GM12864 (cell line): ENCODE results near the gene ZNF358.

Source experiments
- DNase-seq: peaks from one replicate; pipeline ENCODE4 v3.0.0-alpha.2; 2011; ENCODE audit warnings: low read depth
- H3K4me3 ChIP-seq: 2 replicates; pipeline ENCODE4 v1.5.1; 2011; ENCODE audit warnings: mild to moderate bottlenecking, low read depth, low read length, control low read depth
- CTCF ChIP-seq: IDR thresholded peaks from 2 replicates; pipeline ENCODE4 v1.5.1; 2011; ENCODE audit warnings: low read depth, mild to moderate bottlenecking, moderate library complexity, low read length, control low read depth, inconsistent platforms; ENCODE audit errors: missing control alignments

ZNF358 gene

DNA sequence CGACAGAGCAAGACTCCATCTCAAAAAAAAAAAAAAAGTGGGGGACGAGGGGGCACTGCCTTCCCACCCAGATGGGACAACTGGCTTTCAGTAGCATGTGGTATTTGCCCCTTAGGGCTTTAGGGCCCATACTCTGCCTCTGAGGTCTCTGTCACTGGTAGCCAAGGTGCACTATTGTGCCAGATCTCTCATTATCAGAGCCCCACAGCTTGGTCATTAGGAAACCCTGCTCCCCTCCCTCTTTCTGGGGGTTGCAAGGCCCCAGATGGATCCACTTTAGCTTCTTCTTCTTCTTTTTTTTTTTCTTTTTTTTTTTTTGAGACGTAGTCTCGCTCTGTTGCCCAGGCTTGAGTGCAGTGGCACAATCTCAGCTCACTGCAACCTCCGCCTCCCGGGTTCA is 11.2 kb upstream of the ZNF358 start:
- no peak for DNase-seq
- H3K4me3 ChIP-seq: no peak overlapping the region
- no peak for TF ChIP-seq CTCF

DNA sequence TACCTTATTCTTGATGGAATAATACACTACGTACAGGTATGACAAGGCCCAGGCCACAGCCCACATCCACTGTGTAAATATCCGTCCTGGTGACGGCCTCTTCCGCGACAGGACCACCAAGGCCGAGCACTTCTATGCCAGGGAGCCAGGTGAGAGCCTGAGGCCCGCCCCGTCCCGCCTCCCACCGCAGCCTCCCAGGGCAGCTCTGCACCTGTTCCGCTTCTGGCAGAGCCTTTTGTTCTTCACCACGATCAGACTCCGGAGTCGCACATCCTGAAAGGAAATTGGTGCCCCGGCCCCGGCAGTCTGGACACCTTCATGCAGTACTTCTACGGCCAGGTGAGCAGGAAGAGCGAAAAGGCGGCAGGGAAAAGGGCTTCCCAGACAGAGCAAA is 10.6 kb upstream of the ZNF358 start:
- no peak overlapping the region for H3K4me3 ChIP-seq
- DNase-seq: no peak
- no peak for TF ChIP-seq CTCF

DNA sequence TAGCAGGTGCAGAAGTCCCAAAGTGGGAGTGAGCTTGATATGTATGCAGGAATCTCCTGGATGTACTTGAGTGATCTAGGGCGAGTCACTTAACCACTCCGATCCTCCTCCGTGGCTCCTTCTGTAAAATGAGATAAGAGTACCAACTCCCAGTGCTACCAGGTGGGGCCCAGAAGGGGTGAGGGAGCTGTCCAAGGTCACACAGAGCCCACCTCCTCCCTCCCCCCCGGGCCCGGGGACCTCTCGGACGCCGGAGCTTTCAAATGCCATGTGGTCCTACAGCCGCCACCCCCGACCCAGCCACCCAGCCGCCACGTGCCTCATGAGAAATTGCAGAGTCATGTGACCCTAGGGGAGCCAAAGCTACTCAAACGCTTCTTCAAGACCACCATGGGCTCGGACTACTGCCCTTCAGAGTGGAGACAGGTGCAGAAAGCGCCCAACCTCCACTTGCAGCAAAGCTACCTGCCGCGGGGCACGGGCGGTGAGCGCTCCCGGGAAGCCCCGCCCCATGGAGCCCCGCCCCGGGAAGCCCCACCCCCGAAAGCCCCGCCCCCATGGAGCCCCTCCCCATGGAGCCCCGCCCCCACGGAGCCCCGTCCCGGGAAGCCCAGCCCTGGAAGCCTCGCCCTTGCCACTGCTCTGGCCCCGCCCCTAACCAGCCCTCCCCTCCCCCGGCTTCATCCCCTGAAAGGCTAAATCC is 10.1 kb upstream of the ZNF358 start:
- H3K4me3 ChIP-seq: no peak overlapping the region
- DNase-seq: no peak
- TF ChIP-seq CTCF: no peak

DNA sequence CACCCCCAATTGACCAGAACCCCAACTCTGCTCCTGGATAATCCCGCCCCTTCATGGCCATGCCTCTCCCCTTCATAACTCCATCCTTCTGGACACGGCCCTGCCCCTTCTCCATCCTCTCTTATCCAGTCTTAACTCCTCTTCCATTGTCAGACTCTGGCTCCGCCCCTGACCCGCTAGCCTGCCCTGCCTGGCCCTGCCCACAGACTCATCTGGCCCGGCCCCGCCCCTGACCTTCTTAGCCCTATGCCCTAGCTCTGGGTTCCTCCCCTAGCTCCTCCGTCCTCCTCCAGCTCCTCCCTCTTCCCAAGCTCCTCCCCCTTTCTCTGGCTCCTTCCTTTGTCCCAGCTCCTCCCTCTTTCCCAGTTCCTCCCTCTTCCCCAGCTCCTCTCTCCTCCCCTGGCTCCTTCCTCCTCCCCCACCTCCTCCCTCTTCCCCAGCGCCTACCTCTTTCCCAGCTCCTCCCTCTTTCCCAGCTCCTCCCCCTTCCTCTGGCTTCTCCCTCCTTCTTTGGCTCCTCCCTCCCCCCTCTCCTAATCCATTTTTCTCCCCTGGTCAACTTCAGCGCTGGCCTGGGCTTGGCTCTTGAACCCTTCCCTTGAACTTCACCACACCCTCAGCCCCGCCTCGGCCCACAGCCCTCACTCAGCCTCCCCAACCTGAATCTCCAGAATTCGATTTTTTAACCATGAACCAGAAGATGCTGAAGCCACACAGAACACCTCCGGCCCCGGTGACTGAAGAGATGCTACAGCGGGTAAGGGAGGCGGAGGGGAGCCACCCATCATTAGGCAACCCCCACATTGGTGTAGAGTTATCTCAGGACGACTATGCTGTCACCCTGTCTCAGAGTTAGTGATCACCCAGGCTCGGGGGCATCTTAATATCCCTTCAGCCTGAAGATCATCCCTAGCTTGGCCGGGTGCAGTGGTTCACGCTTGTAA is 9.2 kb upstream of the ZNF358 start:
- H3K4me3 ChIP-seq: no peak overlapping the region
- DNase-seq: no peak
- no peak for TF ChIP-seq CTCF

DNA sequence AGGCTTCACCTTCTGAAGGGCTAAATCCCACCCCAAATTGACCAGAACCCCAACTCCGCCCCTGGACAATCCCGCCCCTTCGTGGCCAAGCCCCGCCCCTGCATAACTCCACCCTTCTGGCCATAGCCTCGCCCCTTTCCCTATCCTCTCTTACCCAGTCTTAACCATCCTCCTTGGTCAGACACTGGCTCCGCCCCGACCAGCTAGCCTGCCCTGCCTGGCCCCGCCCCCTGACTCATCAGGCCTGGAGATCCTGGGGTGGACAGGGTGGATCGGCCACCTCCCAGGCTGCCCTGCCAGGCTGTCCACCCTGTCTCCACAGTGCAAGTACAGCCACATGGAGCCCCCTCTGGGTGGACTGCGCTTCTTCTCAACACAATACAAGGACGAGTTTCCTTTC is 8.0 kb upstream of the ZNF358 start:
- no peak for DNase-seq
- no peak for TF ChIP-seq CTCF
- no peak overlapping the region for H3K4me3 ChIP-seq

- no peak overlapping the region for H3K4me3 ChIP-seq
- no peak for DNase-seq
- no peak for TF ChIP-seq CTCF
These were observed 6.3 kb upstream of the ZNF358 start for GRCh38 chr19:7509625-7510024.

- H3K4me3 ChIP-seq: no peak overlapping the region
- no peak for TF ChIP-seq CTCF
- no peak for DNase-seq
These were observed 3.5 kb upstream of the ZNF358 start for GRCh38 chr19:7512400-7512851.
